ENCODE measurements around the gene CCDC127.
"Not testable (repeated sequence)": the region's sequence is repeated elsewhere in the genome, so short reads cannot be mapped to it uniquely, and the experiment has no call there.

The CCDC127 gene

GRCh38 chr5:204001-204400 is 14.0 kb downstream of the CCDC127 start:
- no peak for DNase-seq (ENCODE audit: low read depth in 2 of 2, low spot score in 1 of 2)

- no peak for DNase-seq (ENCODE audit: low read depth in 2 of 2, low spot score in 1 of 2)
Observed at GRCh38 chr5:203246-203930, 14.6 kb downstream of the CCDC127 start.

- DNase-seq (ENCODE audit: low read depth in 2 of 2, low spot score in 1 of 2): no peak
Observed at GRCh38 chr5:201672-202071, 16.3 kb downstream of the CCDC127 start.

DNA sequence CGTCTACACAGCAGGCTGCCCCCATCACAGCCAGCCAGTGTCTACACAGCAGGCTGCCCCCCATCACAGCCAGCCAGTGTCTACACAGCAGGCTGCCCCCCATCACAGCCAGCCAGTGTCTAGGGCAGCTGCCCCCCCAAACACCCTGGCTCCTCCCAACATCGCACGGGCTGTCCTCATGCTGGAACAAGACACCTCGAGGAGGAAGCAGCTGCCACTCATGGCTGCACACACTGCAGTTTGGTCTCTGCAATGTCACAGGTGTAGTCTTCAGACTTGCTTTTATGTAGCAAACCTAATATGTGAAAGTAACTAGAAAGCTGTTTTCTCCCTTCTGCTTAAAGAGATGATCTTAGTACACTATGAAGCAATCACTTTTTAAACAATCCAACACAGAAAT is 17.0 kb downstream of the CCDC127 start:
- no peak for DNase-seq (ENCODE audit: low read depth in 2 of 2, low spot score in 1 of 2)

DNA sequence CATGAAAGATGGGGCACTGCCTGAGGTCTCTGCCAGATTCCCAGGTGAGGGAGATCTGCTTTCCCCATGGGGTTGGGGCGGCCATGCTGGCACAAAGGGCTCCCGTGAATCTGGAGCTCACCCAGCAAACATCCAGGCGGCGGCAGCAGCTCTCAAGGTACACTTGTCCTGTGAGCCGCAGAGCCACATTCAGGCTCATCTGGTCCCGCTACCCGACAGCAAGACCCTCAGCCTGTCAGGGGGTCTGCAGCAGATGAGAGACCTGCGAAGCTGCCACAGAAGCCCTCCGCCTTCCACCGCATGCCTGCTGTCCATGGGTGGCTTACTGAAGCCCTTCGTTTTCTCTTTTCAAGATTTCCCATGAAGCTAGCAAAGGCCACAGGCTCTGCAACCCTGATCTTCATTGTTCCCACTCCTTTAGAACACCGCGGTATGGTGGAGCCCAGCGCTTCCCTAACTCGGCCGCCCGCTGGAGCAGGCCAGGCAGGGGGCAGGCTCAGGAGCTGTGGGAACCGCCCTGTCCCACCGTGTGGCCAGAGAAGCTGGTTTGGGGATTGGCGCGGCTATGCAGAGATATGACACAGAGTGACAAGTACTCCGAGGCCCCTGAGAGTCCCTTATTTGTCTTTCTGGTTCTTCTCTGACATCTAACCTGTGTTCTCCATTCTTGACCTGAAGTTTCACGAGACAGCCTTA is 17.9 kb downstream of the CCDC127 start:
- DNase-seq (ENCODE audit: low read depth in 2 of 2, low spot score in 1 of 2): no peak

GRCh38 chr5:199197-199949 is 18.6 kb downstream of the CCDC127 start:
- DNase-seq (ENCODE audit: low read depth in 2 of 2, low spot score in 1 of 2): no peak

DNA sequence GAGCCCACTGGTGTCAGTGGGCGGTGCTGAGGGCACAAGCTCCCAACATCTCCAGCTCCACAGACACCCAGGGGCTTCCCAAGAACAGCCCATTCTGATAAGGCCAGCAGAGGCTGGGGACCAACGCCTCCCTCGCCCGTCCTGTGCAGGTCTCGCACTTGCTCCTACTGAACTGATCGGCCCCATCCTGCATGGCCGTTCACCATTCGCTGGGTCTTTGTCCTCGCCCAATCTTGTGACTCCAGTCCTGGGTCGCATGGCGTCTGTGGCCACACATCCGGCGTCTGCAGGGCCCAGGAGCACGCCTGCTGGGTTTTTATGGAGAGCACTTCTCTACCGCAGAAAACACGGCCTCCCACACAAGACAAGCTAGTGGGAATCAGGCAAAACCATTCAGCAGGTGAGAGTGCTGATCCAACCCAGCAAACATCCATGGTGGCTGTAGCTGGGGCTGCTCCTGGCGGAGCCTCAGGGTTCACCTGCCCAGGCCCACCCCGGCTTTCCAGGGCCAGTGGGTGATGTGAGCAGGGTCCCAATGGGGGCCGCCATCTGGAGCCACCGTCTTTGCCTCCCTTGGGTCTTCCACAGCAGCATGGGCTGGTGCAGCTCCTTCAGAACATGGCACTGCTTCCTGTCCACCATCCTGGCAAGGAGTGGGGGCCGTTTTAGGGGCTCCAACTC is 19.3 kb downstream of the CCDC127 start:
- no peak for DNase-seq (ENCODE audit: low read depth in 2 of 2, low spot score in 1 of 2)

- DNase-seq (ENCODE audit: low read depth in 2 of 2, low spot score in 1 of 2): no peak
Observed at GRCh38 chr5:197892-198489, 20.0 kb downstream of the CCDC127 start.

DNA sequence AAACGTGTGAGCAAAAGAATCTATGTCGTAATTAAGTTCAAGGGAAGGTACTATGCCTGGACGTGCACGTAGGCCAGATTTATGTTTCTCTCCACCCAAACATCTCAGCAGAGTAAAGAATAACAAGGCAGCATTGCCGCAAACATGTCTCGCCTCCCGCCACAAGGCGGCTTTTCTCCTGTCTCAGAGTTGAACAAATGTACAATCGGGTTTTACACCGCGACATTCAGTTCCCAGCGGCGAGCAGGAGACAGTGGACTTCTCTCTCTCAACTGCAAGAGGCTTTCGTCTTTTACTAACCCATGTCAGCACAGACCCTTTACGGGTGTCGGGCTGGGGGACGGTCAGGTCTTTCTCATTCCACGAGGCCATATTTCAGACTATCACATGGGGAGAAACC is 20.9 kb downstream of the CCDC127 start:
- not testable (repeated sequence) for DNase-seq (ENCODE audit: low read depth in 2 of 2, low spot score in 1 of 2)

DNA sequence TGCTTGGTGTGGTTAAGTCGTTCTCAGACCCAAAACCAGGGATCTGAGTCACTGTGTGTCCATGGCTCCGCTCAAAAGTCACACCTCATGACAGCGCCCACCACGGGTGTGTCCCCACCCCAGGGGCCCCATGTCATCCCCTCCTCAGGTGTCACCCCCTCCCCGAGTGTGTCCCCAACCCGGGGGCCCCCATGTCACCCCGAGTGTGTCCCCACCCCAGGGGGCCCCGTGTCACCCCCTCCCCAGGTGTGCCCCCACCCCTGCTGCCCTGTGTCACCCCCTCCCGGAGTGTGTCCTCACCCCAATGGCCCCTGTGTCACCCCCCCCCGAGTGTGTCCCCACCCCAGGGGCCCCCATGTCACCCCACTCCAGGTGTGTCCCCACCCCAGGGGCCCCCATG is 21.6 kb downstream of the CCDC127 start:
- no peak for DNase-seq (ENCODE audit: low read depth in 2 of 2, low spot score in 1 of 2)

DNA sequence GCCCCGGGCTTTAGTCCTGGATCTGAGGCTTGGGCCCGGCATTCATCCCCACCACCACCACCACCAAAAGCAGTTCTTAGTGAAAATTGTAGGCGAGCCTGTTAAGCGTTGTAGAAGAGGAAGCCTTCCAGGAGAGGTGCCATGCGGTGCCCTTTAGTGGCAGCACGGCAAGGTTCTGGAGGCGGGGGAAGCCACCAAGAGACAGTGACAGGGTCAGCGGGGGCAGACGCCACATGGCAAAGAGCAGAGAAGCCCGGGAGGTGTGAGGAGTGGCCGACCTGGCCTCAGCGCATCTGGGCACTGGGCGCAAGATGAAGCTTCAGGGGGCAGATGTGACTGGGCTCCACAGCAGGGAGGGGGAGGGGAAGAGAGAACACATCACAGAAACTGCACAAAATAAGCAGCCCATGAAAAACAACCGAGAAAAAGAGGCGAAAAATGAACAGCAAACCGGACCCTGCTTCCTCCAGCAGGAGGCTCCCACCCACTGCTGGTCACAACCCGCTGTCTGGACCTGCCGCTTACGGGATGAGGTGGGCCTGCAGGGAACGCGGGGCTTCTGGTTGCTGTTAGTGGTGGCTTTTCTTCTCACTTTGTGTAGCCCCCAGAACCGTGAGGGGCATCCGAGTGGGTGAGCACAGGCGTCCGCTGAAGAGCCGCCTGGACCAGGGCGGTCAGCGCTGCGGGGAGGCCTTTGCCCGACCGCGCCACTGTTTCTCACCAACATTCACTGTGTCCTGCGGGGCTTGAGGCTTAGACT is 22.4 kb downstream of the CCDC127 start:
- no peak for DNase-seq (ENCODE audit: low read depth in 2 of 2, low spot score in 1 of 2)

GRCh38 chr5:194603-195209 is 23.2 kb downstream of the CCDC127 start:
- DNase-seq (ENCODE audit: low read depth in 2 of 2, low spot score in 1 of 2): no peak

DNA sequence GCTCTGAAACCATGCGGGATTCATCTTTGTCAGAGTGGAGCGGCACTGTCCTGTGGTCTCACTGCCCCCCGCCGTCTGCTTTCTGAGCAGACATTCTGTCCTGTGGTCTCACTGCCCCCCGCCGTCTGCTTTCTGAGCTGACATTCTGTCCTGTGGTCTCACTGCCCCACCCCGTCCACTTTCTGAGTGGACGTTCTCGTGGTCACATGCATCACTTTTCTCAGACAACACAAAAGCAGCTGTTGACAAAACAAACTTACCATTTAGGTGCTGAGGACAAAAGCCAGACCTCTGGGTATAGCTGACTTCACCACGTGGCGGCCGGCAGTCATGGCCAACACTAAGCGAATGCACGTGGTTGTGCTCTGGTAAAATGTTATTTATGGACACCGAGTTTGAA is 23.9 kb downstream of the CCDC127 start:
- DNase-seq (ENCODE audit: low read depth in 2 of 2, low spot score in 1 of 2): no peak

DNA sequence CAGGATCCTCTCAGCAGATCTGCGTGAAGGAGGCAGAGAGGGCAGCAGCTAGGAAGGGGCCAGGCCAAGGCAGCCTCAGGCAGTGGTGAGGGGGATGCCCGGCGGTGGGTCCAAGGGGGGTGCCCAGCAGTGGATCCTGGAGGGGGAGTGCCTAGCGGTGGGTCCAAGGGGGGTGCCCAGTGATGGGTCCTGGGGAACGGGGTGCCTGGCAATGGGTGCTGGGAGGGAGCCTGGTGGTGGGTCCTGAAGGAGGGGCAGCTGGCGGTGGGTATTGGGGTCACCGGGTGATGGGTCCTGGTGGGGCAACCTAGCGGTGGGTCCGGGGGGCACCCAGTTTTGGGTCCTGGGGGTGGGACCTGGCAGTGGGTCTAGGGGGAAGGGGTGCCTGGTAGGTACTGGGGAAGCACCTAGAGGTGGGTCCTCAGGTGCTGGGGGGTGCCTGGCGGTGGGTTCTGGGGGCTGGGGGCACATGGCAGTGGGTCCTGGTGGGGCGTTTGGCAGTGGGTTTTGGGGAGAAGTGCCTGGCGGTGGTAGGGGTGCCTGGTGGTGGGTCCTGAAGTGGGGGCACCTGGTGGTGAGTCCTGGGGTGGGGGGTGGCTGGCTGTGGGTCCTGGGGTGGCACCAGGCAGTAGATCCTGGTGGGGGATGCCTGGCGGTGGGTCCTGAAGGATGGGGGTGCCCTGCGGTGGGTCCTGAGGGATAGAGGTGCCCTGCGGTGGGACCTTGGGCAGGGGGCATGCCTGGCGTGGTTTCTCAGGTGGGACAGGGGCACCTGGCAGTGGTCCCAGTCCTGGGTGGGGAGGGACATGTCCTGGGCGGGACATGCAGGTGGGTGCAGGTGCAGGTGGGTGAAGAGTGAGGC is 24.8 kb downstream of the CCDC127 start:
- no peak for DNase-seq (ENCODE audit: low read depth in 2 of 2, low spot score in 1 of 2)

DNA sequence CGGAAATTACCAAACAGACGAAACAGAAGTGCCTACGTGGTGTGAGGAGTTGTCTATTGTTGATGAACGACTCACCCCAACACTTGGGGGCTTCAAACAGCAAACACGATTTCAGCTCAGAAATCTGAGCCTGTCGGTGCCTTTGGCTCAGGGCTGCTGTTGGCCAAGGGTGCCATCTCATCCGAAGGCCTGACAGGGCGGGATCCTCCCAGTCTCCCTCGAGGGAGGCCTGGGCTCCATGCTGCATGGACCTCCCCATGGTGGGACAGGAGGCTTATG is 25.3 kb downstream of the CCDC127 start:
- no peak for DNase-seq (ENCODE audit: low read depth in 2 of 2, low spot score in 1 of 2)

DNA sequence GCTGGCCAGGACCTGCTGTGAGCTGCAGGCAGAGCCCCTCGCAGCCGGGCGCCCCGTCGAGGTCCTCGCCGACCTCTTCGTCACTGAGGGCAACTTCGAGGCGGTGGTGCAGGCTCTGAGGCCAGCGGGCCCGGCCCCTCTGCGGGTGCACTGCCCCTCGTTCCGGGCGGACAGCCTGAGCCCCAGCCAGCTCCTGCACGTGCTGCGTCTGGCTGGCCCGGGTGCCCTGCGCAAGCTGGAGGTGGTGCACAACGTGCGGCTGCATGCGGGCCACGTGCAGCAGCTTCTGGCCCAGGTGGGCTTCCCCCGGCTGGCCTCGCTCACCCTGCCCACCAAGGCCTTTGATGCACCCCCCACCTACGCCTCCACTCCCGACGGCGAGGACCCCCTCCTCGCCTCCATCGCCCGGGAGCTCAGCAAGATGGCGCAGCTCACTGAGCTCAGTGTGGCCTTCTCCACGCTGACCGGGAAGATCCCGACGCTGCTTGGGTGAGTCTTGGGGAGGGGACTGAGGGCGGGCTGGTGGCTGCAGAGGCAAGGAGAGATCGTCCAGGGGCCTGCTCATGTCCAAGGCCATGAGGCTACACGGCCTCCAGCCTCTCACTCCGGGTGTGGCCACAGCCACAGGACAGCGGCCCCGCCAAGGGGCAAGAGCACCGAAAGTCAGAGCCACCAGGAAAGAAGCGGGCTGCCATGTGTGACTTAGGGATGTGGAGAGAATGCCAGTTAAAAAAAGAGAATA is 25.8 kb downstream of the CCDC127 start:
- no peak for DNase-seq (ENCODE audit: low read depth in 2 of 2, low spot score in 1 of 2)

GRCh38 chr5:191036-191948 is 26.7 kb downstream of the CCDC127 start, which contains the start of gene LRRC14B:
LRRC14B (plus strand) TSS chr5:191495; CDS start chr5:191539, 44 bp downstream.
- no peak for DNase-seq (ENCODE audit: low read depth in 2 of 2, low spot score in 1 of 2)

All from stimulated activated CD8-positive, alpha-beta memory T cell treated with anti-CD3 and anti-CD28 coated beads, Interleukin-4, amount 100 ng/mL, for 1 hour (primary cell).